Endothelial cell of umbilical vein (primary cell): ENCODE measurements around the gene PTTG1IP. TPM values are rescaled to one million over a fixed set of nuclear protein-coding genes. Genes with fewer than 3 reads are reported as not detected.
A peak's percentile ranks its signal among the peaks of the same experiment; 100 is the strongest.

Experiments used
- BruUV-seq: library from RNA; stranded (reverse); fragments of 400-500 nt; replicated peaks from 2 replicates; lab custom pipeline; 2021; lab: Mats Ljungman, UMichigan
- CTCF ChIA-PET: fragments of 300-600, 350-600 bp; sonication (Branson Sonifier 250); formaldehyde crosslinking; loops from one replicate; lab custom pipeline; 2021; ENCODE audit warnings: antibody characterized with exemption, inconsistent platforms; lab: Charles Lee
- POLR2A ChIA-PET: fragments of 300-600, 350-600 bp; sonication (Branson Sonifier 250); formaldehyde crosslinking; loops from one replicate; lab custom pipeline; 2021; ENCODE audit warnings: antibody characterized with exemption, inconsistent platforms; lab: Charles Lee
- DNase-seq: peaks from one replicate; pipeline ENCODE4 v3.0.0-alpha.2; 2011; ENCODE audit warnings: low read depth, low spot score
- FAIRE-seq: peaks from 2 replicates; lab custom pipeline; 2011; peaks lifted over from hg19 to GRCh38; lab: Jason Lieb, UNC
- H2AFZ ChIP-seq: 2 replicates; pipeline ENCODE4 v1.6.0; 2012; ENCODE audit warnings: low read depth, low read length, control low read depth, inconsistent platforms
- H3K27ac ChIP-seq: 2 replicates; pipeline ENCODE4 v1.5.1; 2011; ENCODE audit warnings: low read depth, mild to moderate bottlenecking, control low read depth, low read length, moderate library complexity; ENCODE audit not compliant: insufficient read depth
- H3K27me3 ChIP-seq, 2 experiments: 2 replicates each; pipeline versions ENCODE4 v1.6.0 to v1.6.1; 2011; ENCODE audit warnings: low read length in 2 of 2, mixed read lengths in 1 of 2; ENCODE audit not compliant: control insufficient read depth in 2 of 2, insufficient read depth in 2 of 2
- H3K36me3 ChIP-seq, 2 experiments: 2 replicates in 1 of 2; 3 replicates in 1 of 2; pipeline ENCODE4 v1.5.1; 2011; ENCODE audit warnings: low read length in 2 of 2, mild to moderate bottlenecking in 1 of 2, moderate library complexity in 1 of 2; ENCODE audit not compliant: control insufficient read depth in 2 of 2, insufficient read depth in 2 of 2; ENCODE audit errors: extremely low read depth in 1 of 2
- H3K4me1 ChIP-seq: 3 replicates; pipeline ENCODE4 v1.5.1; 2011; ENCODE audit warnings: mild to moderate bottlenecking, low read length; ENCODE audit not compliant: control insufficient read depth, insufficient read depth; ENCODE audit errors: extremely low read depth
- H3K4me2 ChIP-seq: 2 replicates; pipeline ENCODE4 v1.6.1; 2011; ENCODE audit warnings: low read length, control low read depth, mixed read lengths; ENCODE audit not compliant: insufficient read depth
- H3K4me3 ChIP-seq, 3 experiments: fragments of 200-600 bp in 1 of 3; sonication (generic), shearing (Covaris generic) in 1 of 3; replicated peaks in 1 of 3; 2 replicates each; pipeline ENCODE4 v1.5.1; 2011 to 2016; ENCODE audit warnings: control low read depth in 3 of 3, low read length in 3 of 3, mild to moderate bottlenecking in 2 of 3, inconsistent platforms in 1 of 3, low read depth in 1 of 3, moderate library complexity in 1 of 3; ENCODE audit not compliant: insufficient read depth in 1 of 3
- H3K79me2 ChIP-seq: 2 replicates; pipeline ENCODE4 v1.6.0; 2012; ENCODE audit warnings: low read length, inconsistent platforms; ENCODE audit not compliant: control insufficient read depth, insufficient read depth
- H3K9ac ChIP-seq: replicated peaks from 2 replicates; pipeline ENCODE3; 2011; ENCODE audit warnings: low read length, control low read depth; ENCODE audit not compliant: insufficient read depth; ENCODE audit errors: extremely low read depth
- H3K9me1 ChIP-seq: replicated peaks from 3 replicates; pipeline ENCODE4 v1.6.0; 2011; ENCODE audit warnings: mild to moderate bottlenecking, low read length; ENCODE audit not compliant: control insufficient read depth, insufficient read depth; ENCODE audit errors: extremely low read depth
- H3K9me3 ChIP-seq: replicated peaks from 2 replicates; pipeline ENCODE4 v1.5.1; 2012; ENCODE audit warnings: low read length, inconsistent platforms; ENCODE audit not compliant: control insufficient read depth, insufficient read depth
- H4K20me1 ChIP-seq: replicated peaks from 2 replicates; pipeline ENCODE3; 2011; ENCODE audit warnings: mild to moderate bottlenecking, low read length; ENCODE audit not compliant: control insufficient read depth, insufficient read depth; ENCODE audit errors: extremely low read depth
- CTCF ChIP-seq, 2 donors: IDR thresholded peaks; 1 replicate in 1 of 2; 2 replicates in 1 of 2; pipeline ENCODE4 v1.5.1; 2011; ENCODE audit warnings: low read length in 2 of 2, mild to moderate bottlenecking in 2 of 2, moderate library complexity in 2 of 2, control low read depth in 1 of 2, inconsistent platforms in 1 of 2, low read depth in 1 of 2; ENCODE audit not compliant: insufficient read depth in 1 of 2; ENCODE audit errors: extremely low read depth in 1 of 2
- EZH2 ChIP-seq: IDR thresholded peaks from 2 replicates; pipeline ENCODE4 v1.6.1; 2012; ENCODE audit warnings: borderline replicate concordance, low read depth, mild to moderate bottlenecking, moderate library complexity, low read length, inconsistent platforms; ENCODE audit not compliant: severe bottlenecking
- FOS ChIP-seq: IDR thresholded peaks from 2 replicates; pipeline ENCODE4 v1.6.1; 2011; ENCODE audit warnings: mild to moderate bottlenecking, low read length, moderate library complexity, borderline replicate concordance; ENCODE audit not compliant: insufficient read depth
- GATA2 ChIP-seq: IDR thresholded peaks from 2 replicates; pipeline ENCODE4 v1.7.0; 2011; ENCODE audit warnings: low read depth, mild to moderate bottlenecking, moderate library complexity, mixed read lengths, low read length; ENCODE audit not compliant: insufficient read length, insufficient read depth
- MYC ChIP-seq: IDR thresholded peaks from one replicate; pipeline ENCODE4 v1.6.1; 2011; ENCODE audit warnings: mild to moderate bottlenecking, low read depth, low read length
- POLR2A ChIP-seq: IDR thresholded peaks from 2 replicates; pipeline ENCODE4 v1.6.1; 2012; ENCODE audit warnings: low read depth, mild to moderate bottlenecking, control low read depth, low read length
- POLR2AphosphoS5 ChIP-seq: IDR thresholded peaks from 2 replicates; pipeline ENCODE4 v1.6.1; 2012; ENCODE audit warnings: low read depth, mild to moderate bottlenecking, control low read depth, low read length, moderate library complexity; ENCODE audit not compliant: insufficient read depth
- dilution Hi-C: fragments of 300-500 bp; cut with MboI; formaldehyde crosslinking; loops from one replicate; pipeline ENCODE4 v1.15.0; 2019; ENCODE audit warnings: low sequenced_read_pairs; ENCODE audit not compliant: extremely low pct_ligation_motif_present
- intact Hi-C: fragments of 100-400 bp; cut with micrococcal nuclease; formaldehyde crosslinking; loops from one replicate; pipeline ENCODE4 v1.10.0; 2022
- polyA plus RNA-seq, 4 experiments: library from polyadenylated mRNA; depleted of rRNA in 3 of 4; stranded (reverse) in 3 of 4; unstranded in 1 of 4; fragments of >200 nt; gene quantifications; 2 replicates each; pipeline versions ENCODE4 v1.2.1 to v1.2.3, GENCODE V29; 2011 to 2012; ENCODE audit warnings: missing spikeins in 1 of 4
- total RNA-seq: library from RNA; stranded (reverse); gene quantifications from 2 replicates; pipeline ENCODE4 v1.2.3, GENCODE V29; 2021
- TF ChIP-seq, protein P1 (sequence below): IDR thresholded peaks from 2 replicates; pipeline ENCODE4 v1.6.1; 2011; ENCODE audit not compliant: insufficient read depth, insufficient read length

The PTTG1IP gene
- total and polyA plus RNA-seq, 2 donors (not counting 3 experiments of a cell fraction or from before 2014, with no cell fraction given): 342 to 415 TPM

DNA sequence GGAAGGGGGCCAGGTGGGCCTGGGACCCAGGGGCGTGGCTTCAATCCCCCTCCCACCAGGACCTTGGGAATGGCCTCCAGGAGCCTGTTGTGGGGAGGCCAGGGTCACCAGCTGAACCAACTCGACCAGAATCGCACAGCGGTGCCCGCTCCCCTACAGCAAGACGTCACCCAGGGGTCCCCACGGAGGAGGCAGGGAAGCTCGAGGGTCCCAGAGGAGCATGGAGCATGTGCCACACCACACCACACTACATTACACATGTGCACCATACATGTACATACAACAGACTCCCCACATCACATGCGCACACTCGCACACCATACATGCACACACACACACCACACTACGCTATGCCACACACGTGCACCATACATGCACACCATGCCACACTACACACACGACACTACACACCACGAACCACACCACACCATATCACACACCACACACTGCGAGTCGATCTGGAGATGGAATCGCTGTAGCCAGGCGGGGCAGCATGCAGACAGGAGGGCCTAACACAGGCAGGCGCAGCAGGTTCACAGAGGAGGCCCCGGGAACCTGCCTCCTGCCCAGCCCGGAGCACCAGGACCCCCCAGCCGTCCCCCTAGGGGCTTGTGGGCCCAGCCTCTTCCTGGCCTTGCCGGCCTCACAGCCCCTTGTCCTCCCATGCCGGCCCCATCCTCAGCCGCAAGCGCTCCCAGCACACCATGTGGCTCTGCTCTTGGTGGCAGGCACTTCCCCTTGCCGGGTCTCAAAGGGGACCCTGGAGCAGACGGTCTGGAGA is 46.6 kb upstream of the PTTG1IP start:
- intact Hi-C loops: no loop called here
- no peak overlapping the region for H3K9ac ChIP-seq
- no peak for FAIRE-seq

GRCh38 chr21:44919111-44919912 is 45.8 kb upstream of the PTTG1IP start:
- H3K9me3 ChIP-seq: no peaks in the 10 kb centered on the region
- H3K4me3 ChIP-seq: no peak overlapping the region
- no peak overlapping the region for H3K9ac ChIP-seq
- BruUV-seq: no TSS peak
- H2AFZ ChIP-seq: peak overlapping the region; percentile 48
- POLR2A ChIA-PET: no interaction called here
- no peak for DNase-seq
- H3K79me2 ChIP-seq: no peaks in the 10 kb centered on the region
- intact Hi-C loops: no loop called here
- H3K4me1 ChIP-seq: peaks cover 17% of the 10 kb centered on the region
- no peak overlapping the region for H3K4me2 ChIP-seq
- H3K36me3 ChIP-seq: no peaks in the 10 kb centered on the region
- no peaks in the 10 kb centered on the region for H4K20me1 ChIP-seq
- no peak overlapping the region for H3K27ac ChIP-seq
- dilution Hi-C loops: no loop called here
- H3K9me1 ChIP-seq: no peaks in the 10 kb centered on the region
- TF ChIP-seq GATA2 (no peak), FOS (no peak), POLR2A (no peak), CTCF (IDR thresholded peaks at IDR 0.05; ENCODE audit: extremely low read depth in 1 of 2, insufficient read depth in 1 of 2, low read depth in 1 of 2, low read length in 2 of 2) (no peak), EZH2 (no peak)
- TF ChIP-seq, protein P1, sequence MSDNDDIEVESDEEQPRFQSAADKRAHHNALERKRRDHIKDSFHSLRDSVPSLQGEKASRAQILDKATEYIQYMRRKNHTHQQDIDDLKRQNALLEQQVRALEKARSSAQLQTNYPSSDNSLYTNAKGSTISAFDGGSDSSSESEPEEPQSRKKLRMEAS: no peak
- H3K27me3 ChIP-seq: peaks cover 5 to 8% of the 10 kb centered on the region in 2 experiments
- CTCF ChIA-PET: interaction anchor here (0.7 to 1.6 kb wide), 10 partner anchors 8 to 220 kb away, joined by 3 to 9 read pairs (median 3); no protein-coding TSS in a partner anchor
- no peak for FAIRE-seq

More for the DNA sequence above, 46.6 kb upstream of the PTTG1IP start:
- Histone ChIP-seq H3K4me2 (no peak overlapping the region), H3K79me2 (no peaks in the 10 kb centered on the region), H3K9me3 (no peaks in the 10 kb centered on the region), H3K27ac (no peak overlapping the region), H3K4me3 (no peak overlapping the region), H3K4me1 (peaks cover 11% of the 10 kb centered on the region), H3K27me3 (peaks cover 5 to 8% of the 10 kb centered on the region in 2 experiments), H3K9me1 (no peaks in the 10 kb centered on the region), H2AFZ (no peak overlapping the region), H4K20me1 (no peaks in the 10 kb centered on the region), H3K36me3 (no peaks in the 10 kb centered on the region)
- ChIA-PET POLR2A (no interaction called here), CTCF (interaction anchor here (0.7 to 1.6 kb wide), 6 partner anchors 7 to 127 kb away, joined by 3 to 9 read pairs (median 4); no protein-coding TSS in a partner anchor)
- no peak for DNase-seq
- dilution Hi-C loops: no loop called here
- TF ChIP-seq MYC (no peak), EZH2 (no peak), POLR2A (no peak), POLR2AphosphoS5 (no peak)
- TF ChIP-seq, protein P1: peak; percentile 29
- no TSS peak for BruUV-seq
